ENCODE results near the gene GLYR1.

- TF ChIP-seq POLR2A (IDR thresholded peaks at IDR 0.05; ENCODE audit: low read length) (no peak), GATA1 (IDR thresholded peaks at IDR 0.05; ENCODE audit: low read depth, low read length) (no peak)
These were observed 33.0 kb upstream of the GLYR1 start for GRCh38 chr16:4880006-4880580.

Measured in erythroblast (primary cell).